ENCODE results near the gene GJB1.

DNA sequence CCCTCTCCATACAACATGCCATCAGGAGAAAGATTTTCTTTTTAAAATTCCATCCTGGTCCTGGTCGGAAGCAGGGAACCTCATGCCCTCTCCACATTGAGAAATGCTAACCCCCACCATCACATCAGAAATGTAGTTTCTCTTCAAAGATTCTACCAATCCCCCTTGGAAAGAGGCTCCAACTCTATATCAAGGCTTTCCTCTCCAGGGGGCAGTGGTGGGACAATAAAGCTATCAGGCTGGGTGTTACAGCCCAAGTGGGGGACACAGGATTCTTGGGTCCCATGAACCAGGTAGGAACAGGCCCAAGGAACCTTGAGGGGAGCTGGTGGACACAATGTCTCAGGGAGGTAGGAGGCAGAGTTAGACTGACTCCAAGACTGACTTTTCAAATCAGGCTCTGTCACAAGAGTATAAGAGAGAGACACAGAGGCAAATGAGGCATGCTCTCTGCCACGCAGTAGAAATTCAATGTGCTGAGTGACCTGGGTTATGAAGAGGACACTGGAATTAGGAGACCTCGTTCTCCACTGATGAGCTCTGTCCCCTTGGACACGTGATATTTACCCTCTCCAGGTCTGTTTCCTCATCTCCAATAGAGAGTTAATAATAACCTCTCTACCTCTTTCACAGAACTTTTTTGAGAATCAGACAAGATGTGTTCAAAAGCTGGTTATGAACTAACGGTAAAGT, 4.5 kb downstream of the GJB1 start:
- TF ChIP-seq ZNF280D (tag by site-specific recombination; IDR thresholded peaks at IDR 0.05), result no peak
- TF ChIP-seq CTCF (tag by site-specific recombination; IDR thresholded peaks at IDR 0.05), result 0 out of 2 replicates have a peak, but pooled peaks have one; percentile 15
- no peak for TF ChIP-seq KLF10 (tag by site-specific recombination; IDR thresholded peaks at IDR 0.05)

Data from HEK293 (cell line).